Kidney (tissue), 14 donors: ENCODE measurements around the gene LENG1. TPM values are rescaled to one million over a fixed set of nuclear protein-coding genes. Genes with fewer than 3 reads are reported as not detected.

Experiments used
- DNase-seq, 5 donors: peaks; one replicate each; pipeline ENCODE4 v3.0.0-alpha.2; 2013 to 2020
- FAIRE-seq: peaks from 2 replicates; lab custom pipeline; 2012; peaks lifted over from hg19 to GRCh38; lab: Jason Lieb, UNC
- H3K27ac ChIP-seq, 2 donors: one replicate each; pipeline ENCODE4 v1.7.0; 2013; ENCODE audit warnings: low read depth in 2 of 2, low read length in 2 of 2, inconsistent platforms in 1 of 2
- H3K27me3 ChIP-seq: one replicate; pipeline ENCODE4 v1.7.1; 2013; ENCODE audit warnings: low read length, inconsistent platforms; ENCODE audit not compliant: control insufficient read depth, insufficient read depth
- H3K36me3 ChIP-seq, 3 donors: one replicate each; pipeline versions ENCODE4 v1.7.0 to v1.7.1; 2013; ENCODE audit warnings: low read length in 3 of 3, control low read depth in 1 of 3, inconsistent platforms in 1 of 3; ENCODE audit not compliant: insufficient read depth in 3 of 3, control insufficient read depth in 2 of 3
- H3K4me1 ChIP-seq, 3 donors: one replicate each; pipeline versions ENCODE4 v1.7.0 to v1.7.1; 2013; ENCODE audit warnings: low read length in 3 of 3, inconsistent platforms in 1 of 3, low read depth in 1 of 3; ENCODE audit not compliant: control insufficient read depth in 2 of 3, insufficient read depth in 2 of 3
- H3K4me3 ChIP-seq, 3 donors: one replicate each; pipeline versions ENCODE4 v1.7.0 to v1.8.1; 2013; ENCODE audit warnings: low read length in 3 of 3, control low read depth in 1 of 3, inconsistent platforms in 1 of 3
- H3K9ac ChIP-seq, 3 donors: one replicate each; pipeline versions ENCODE4 v1.7.0 to v1.7.1; 2013; ENCODE audit warnings: low read length in 3 of 3, control low read depth in 1 of 3, inconsistent platforms in 1 of 3
- H3K9me3 ChIP-seq, 3 donors: one replicate each; pipeline versions ENCODE4 v1.7.0 to v1.7.1; 2013; ENCODE audit warnings: low read length in 3 of 3, control low read depth in 1 of 3, inconsistent platforms in 1 of 3; ENCODE audit not compliant: control insufficient read depth in 2 of 3, insufficient read depth in 1 of 3
- intact Hi-C: fragments of 100-400 bp; cut with DNase I; formaldehyde crosslinking; loops from one replicate; pipeline ENCODE4 v1.11.1; 2022
- polyA plus RNA-seq: library from polyadenylated mRNA; stranded (reverse); fragments of 350-450 nt; fragmentation: Illumina TruSeq; extraction: RNeasy Lipid Tissue Mini Kit (QIAGEN cat#74804); gene quantifications from one replicate; pipeline ENCODE4 v1.2.3, GENCODE V29; 2014; ENCODE audit warnings: low read depth, low replicate concordance; ENCODE audit not compliant: insufficient read depth
- total RNA-seq: library from RNA; stranded (reverse); fragmentation: NEBNext Ultra II Directional; extraction: Animal tissue kit (Norgen Biotek cat#: 25700); gene quantifications from one replicate; pipeline ENCODE4 v1.2.1, GENCODE V29; 2021
- TF ChIP-seq, protein P1 (sequence below): IDR thresholded peaks from 3 replicates; pipeline ENCODE4 v1.5.1; 2012; ENCODE audit warnings: mild to moderate bottlenecking, moderate library complexity, borderline replicate concordance; ENCODE audit not compliant: insufficient read depth; ENCODE audit errors: extremely low read depth
- donor health status: control.
- donor health status: control.
- donor health status: control.
- donor health status: control.
- donor health status: control.
- donor health status: DM: yes; HTN: yes; CAD: no.
- donor health status: Normal renal cell carcinoma (clear cell type).

LENG1 gene
- total and polyA plus RNA-seq, 2 donors from 2014 or later: 8.0 to 12.2 TPM

DNA sequence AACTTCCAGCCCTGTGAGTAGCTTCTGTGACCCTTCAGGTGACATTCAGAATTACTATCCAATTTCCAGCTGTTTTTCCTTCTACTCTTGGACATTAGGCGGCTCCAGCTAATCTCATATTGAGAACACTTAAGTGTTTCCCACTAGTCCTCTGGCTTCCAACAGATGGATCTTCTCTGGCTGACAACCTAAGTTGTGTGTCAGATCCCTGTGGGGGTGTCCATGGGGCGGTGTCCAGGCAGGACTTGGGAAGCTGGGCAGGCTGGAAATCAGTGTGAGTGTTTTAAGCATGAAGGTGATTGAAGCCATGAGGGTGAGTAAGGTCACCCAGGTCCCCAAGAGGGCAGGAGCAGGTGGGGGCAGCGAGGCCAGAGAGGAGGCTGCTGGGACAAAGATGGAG, 11.8 kb downstream of the LENG1 start:
- Histone ChIP-seq H3K27me3 (no peaks in the 10 kb centered on the region), H3K4me3 (no peak overlapping the region), H3K4me1 (no peaks in the 10 kb centered on the region), H3K36me3 (peaks cover 14 to 65% (median 57%) of the 10 kb centered on the region in 3 donors), H3K9ac (no peak overlapping the region), H3K27ac (no peak overlapping the region), H3K9me3 (no peaks in the 10 kb centered on the region)
- intact Hi-C loops: no loop called here
- DNase-seq (peak in 4 of 5 donors; percentile 33 to 92 (median 64)), FAIRE-seq (no peak)
- TF ChIP-seq, protein P1, sequence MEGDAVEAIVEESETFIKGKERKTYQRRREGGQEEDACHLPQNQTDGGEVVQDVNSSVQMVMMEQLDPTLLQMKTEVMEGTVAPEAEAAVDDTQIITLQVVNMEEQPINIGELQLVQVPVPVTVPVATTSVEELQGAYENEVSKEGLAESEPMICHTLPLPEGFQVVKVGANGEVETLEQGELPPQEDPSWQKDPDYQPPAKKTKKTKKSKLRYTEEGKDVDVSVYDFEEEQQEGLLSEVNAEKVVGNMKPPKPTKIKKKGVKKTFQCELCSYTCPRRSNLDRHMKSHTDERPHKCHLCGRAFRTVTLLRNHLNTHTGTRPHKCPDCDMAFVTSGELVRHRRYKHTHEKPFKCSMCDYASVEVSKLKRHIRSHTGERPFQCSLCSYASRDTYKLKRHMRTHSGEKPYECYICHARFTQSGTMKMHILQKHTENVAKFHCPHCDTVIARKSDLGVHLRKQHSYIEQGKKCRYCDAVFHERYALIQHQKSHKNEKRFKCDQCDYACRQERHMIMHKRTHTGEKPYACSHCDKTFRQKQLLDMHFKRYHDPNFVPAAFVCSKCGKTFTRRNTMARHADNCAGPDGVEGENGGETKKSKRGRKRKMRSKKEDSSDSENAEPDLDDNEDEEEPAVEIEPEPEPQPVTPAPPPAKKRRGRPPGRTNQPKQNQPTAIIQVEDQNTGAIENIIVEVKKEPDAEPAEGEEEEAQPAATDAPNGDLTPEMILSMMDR: no peak

DNA sequence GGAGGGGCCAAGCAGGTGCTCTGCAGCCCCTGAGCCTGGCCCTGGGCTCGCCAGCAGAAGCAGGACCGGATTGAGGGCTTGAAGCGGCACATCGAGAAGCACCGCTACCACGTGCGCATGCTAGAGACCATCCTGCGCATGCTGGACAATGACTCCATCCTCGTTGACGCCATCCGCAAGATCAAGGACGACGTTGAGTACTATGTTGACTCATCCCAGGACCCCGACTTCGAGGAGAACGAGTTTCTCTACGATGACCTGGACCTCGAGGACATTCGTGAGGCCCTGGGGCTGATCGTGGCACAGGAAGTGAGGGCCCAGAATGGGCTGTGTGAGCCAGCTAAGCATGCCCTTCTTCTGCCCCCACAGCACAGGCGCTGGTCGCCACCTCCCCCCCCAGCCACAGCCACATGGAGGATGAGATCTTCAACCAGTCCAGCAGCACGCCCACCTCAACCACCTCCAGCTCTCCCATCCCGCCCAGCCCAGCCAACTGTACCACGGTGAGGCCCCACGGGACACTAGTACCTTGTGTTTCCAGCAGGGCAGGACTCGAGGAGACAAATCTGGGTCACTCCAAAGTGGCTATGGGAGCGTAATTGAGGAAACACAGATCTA, 13.9 kb downstream of the LENG1 start:
- Histone ChIP-seq H3K4me1 (peaks cover 0 to 4% (median 0%) of the 10 kb centered on the region in 3 donors), H3K9ac (no peak overlapping the region), H3K36me3 (peaks cover 15 to 58% (median 52%) of the 10 kb centered on the region in 3 donors), H3K27me3 (no peaks in the 10 kb centered on the region), H3K27ac (no peak overlapping the region), H3K9me3 (no peaks in the 10 kb centered on the region), H3K4me3 (no peak overlapping the region)
- DNase-seq: no peak
- TF ChIP-seq, protein P1: no peak
- intact Hi-C loops: no loop called here
- FAIRE-seq: no peak

DNA sequence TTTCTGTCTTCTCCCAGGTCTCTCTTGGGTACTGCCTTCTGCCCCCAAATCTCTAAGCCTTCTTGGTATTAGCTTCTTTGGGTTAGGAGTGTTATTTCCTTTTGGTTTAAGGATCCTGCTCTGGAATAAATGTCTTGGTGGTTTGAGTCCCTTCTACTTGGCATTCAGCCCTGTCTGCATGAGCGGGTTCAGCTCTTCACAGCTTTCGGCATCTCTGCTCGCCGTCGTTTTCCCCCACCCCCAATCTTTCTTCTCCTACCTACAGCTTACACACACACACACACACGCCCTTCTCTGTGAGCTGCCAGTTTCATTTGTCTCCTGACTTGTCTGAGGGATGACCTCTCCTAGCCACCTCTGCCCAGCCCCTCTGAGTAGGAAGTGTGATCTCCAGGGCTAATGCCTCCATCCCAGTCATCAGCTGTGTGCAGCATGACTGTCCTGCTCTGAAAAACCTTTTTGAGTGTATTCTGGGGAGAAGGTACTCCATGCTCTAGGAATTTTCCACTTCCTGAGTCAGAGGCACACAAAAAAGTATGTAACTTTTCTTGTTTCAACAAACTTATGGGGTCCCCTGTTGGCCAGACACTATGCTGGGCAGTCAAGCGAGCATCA, 17.2 kb downstream of the LENG1 start:
- Histone ChIP-seq H3K27me3 (no peaks in the 10 kb centered on the region), H3K27ac (no peak overlapping the region), H3K4me1 (peaks cover 0 to 22% (median 0%) of the 10 kb centered on the region in 3 donors), H3K9me3 (no peaks in the 10 kb centered on the region), H3K9ac (no peak overlapping the region), H3K4me3 (no peak overlapping the region), H3K36me3 (peaks cover 13 to 55% (median 38%) of the 10 kb centered on the region in 3 donors)
- FAIRE-seq (no peak), DNase-seq (no peak)
- intact Hi-C loops: no loop called here
- TF ChIP-seq, protein P1: no peak
